22Rv1 (cell line): Measurements from ENCODE around the gene ASIC1.
A peak's percentile ranks its signal among the peaks of the same experiment; 100 is the strongest.

ENCODE experiments used
- H3K27ac ChIP-seq: fragments of 450-650 bp; 2 replicates; pipeline ENCODE4 v1.5.1; 2017
- CTCF ChIP-seq: fragments of 450-650 bp; IDR thresholded peaks from 2 replicates; pipeline ENCODE4 v1.5.1; 2017; ENCODE audit warnings: mild to moderate bottlenecking
- ZFX ChIP-seq: fragments of 450-650 bp; IDR thresholded peaks from 2 replicates; pipeline ENCODE4 v1.6.1; 2017; ENCODE audit warnings: antibody characterized with exemption, borderline replicate concordance

Gene ASIC1

GRCh38 chr12:50086148-50086547 lies 28.8 kb downstream of the ASIC1 start:
- peak overlapping the region; percentile 88 for H3K27ac ChIP-seq
- TF ChIP-seq CTCF (no peak), ZFX (no peak)

GRCh38 chr12:50087151-50087550 lies 29.8 kb downstream of the ASIC1 start:
- no peak for TF ChIP-seq CTCF
- TF ChIP-seq ZFX = no peak
- no peak overlapping the region for H3K27ac ChIP-seq

- H3K27ac ChIP-seq = no peak overlapping the region
- TF ChIP-seq CTCF (no peak), ZFX (no peak)
Measured at GRCh38 chr12:50087995-50088394, 30.6 kb downstream of the ASIC1 start.

GRCh38 chr12:50088577-50089335 lies 31.4 kb downstream of the ASIC1 start:
- no peak overlapping the region for H3K27ac ChIP-seq
- TF ChIP-seq ZFX (no peak), CTCF (peak; percentile 98)

GRCh38 chr12:50089730-50090129 lies 32.3 kb downstream of the ASIC1 start:
- H3K27ac ChIP-seq = no peak overlapping the region

GRCh38 chr12:50090391-50090790 lies 33.0 kb downstream of the ASIC1 start:
- no peak overlapping the region for H3K27ac ChIP-seq
- TF ChIP-seq CTCF = no peak
- no peak for TF ChIP-seq ZFX

More at GRCh38 chr12:50089730-50090129, 32.3 kb downstream of the ASIC1 start:
- TF ChIP-seq CTCF (no peak), ZFX (no peak)

GRCh38 chr12:50097952-50098351 lies 40.6 kb downstream of the ASIC1 start:
- TF ChIP-seq CTCF = no peak
- no peak for TF ChIP-seq ZFX

More at GRCh38 chr12:50097952-50098351, 40.6 kb downstream of the ASIC1 start:
- no peak overlapping the region for H3K27ac ChIP-seq
